ENCODE measurements around the gene CTBP1.
"Not testable (repeated sequence)": the region's sequence is repeated elsewhere in the genome, so short reads cannot be mapped to it uniquely, and the experiment has no call there.

The CTBP1 gene

GRCh38 chr4:1241466-1241935 lies 7.4 kb downstream of the CTBP1 start:
- no peaks in the 10 kb centered on the region for H3K27me3 Mint-ChIP-seq (ENCODE audit: low read depth)
- peaks cover 11% of the 10 kb centered on the region for H3K36me3 Mint-ChIP-seq (ENCODE audit: low read depth)
- no peaks in the 10 kb centered on the region for H3K9me3 Mint-ChIP-seq
- no peak overlapping the region for H3K4me3 Mint-ChIP-seq
- peaks cover 17% of the 10 kb centered on the region for H3K4me1 Mint-ChIP-seq (ENCODE audit: low read depth)
- no peak overlapping the region for H3K27ac Mint-ChIP-seq

- Mint-ChIP-seq H3K27me3 (ENCODE audit: low read depth) (no peaks in the 10 kb centered on the region), H3K36me3 (ENCODE audit: low read depth) (peaks cover 11% of the 10 kb centered on the region), H3K27ac (no peak overlapping the region), H3K4me3 (no peak overlapping the region), H3K4me1 (ENCODE audit: low read depth) (peaks cover 12% of the 10 kb centered on the region), H3K9me3 (no peaks in the 10 kb centered on the region)
These were observed 8.0 kb downstream of the CTBP1 start for GRCh38 chr4:1240721-1241465.

- H3K36me3 Mint-ChIP-seq (ENCODE audit: low read depth) = peaks cover 16% of the 10 kb centered on the region
- H3K27me3 Mint-ChIP-seq (ENCODE audit: low read depth) = no peaks in the 10 kb centered on the region
- peaks cover 8% of the 10 kb centered on the region for H3K4me1 Mint-ChIP-seq (ENCODE audit: low read depth)
- H3K27ac Mint-ChIP-seq = no peak overlapping the region
- no peaks in the 10 kb centered on the region for H3K9me3 Mint-ChIP-seq
- H3K4me3 Mint-ChIP-seq = no peak overlapping the region
These were observed 9.0 kb downstream of the CTBP1 start for GRCh38 chr4:1239950-1240307.

GRCh38 chr4:1239141-1239949 lies 9.6 kb downstream of the CTBP1 start:
- Mint-ChIP-seq H3K36me3 (ENCODE audit: low read depth) (peaks cover 16% of the 10 kb centered on the region), H3K4me1 (ENCODE audit: low read depth) (peaks cover 7% of the 10 kb centered on the region), H3K27ac (no peak overlapping the region), H3K9me3 (no peaks in the 10 kb centered on the region), H3K27me3 (ENCODE audit: low read depth) (no peaks in the 10 kb centered on the region), H3K4me3 (no peak overlapping the region)

- Mint-ChIP-seq H3K27me3 (ENCODE audit: low read depth) (no peaks in the 10 kb centered on the region), H3K4me3 (no peak overlapping the region), H3K9me3 (no peaks in the 10 kb centered on the region), H3K4me1 (ENCODE audit: low read depth) (peaks cover 7% of the 10 kb centered on the region), H3K36me3 (ENCODE audit: low read depth) (peaks cover 17% of the 10 kb centered on the region), H3K27ac (no peak overlapping the region)
These were observed 10.3 kb downstream of the CTBP1 start for GRCh38 chr4:1238676-1239000.

- H3K4me1 Mint-ChIP-seq (ENCODE audit: low read depth) = peaks cover 7% of the 10 kb centered on the region
- H3K27ac Mint-ChIP-seq = no peak overlapping the region
- H3K36me3 Mint-ChIP-seq (ENCODE audit: low read depth) = peaks cover 18% of the 10 kb centered on the region
- H3K27me3 Mint-ChIP-seq (ENCODE audit: low read depth) = no peaks in the 10 kb centered on the region
- no peaks in the 10 kb centered on the region for H3K9me3 Mint-ChIP-seq
- H3K4me3 Mint-ChIP-seq = no peak overlapping the region
These were observed 10.8 kb downstream of the CTBP1 start for GRCh38 chr4:1237981-1238675.

GRCh38 chr4:1237261-1237660 lies 11.7 kb downstream of the CTBP1 start:
- not testable (repeated sequence) for H3K4me3 Mint-ChIP-seq; H3K4me1 Mint-ChIP-seq (ENCODE audit: low read depth); H3K27me3 Mint-ChIP-seq (ENCODE audit: low read depth); H3K27ac Mint-ChIP-seq; H3K9me3 Mint-ChIP-seq
- H3K36me3 Mint-ChIP-seq (ENCODE audit: low read depth) = peaks cover 21% of the 10 kb centered on the region

- H3K36me3 Mint-ChIP-seq (ENCODE audit: low read depth) = peaks cover 22% of the 10 kb centered on the region
- H3K4me1 Mint-ChIP-seq (ENCODE audit: low read depth); H3K9me3 Mint-ChIP-seq; H3K27me3 Mint-ChIP-seq (ENCODE audit: low read depth); H3K27ac Mint-ChIP-seq; H3K4me3 Mint-ChIP-seq: not testable (repeated sequence)
These were observed 12.1 kb downstream of the CTBP1 start for GRCh38 chr4:1236836-1237235.

- H3K4me3 Mint-ChIP-seq = no peak overlapping the region
- no peak overlapping the region for H3K27ac Mint-ChIP-seq
- H3K36me3 Mint-ChIP-seq (ENCODE audit: low read depth) = peaks cover 24% of the 10 kb centered on the region
- no peaks in the 10 kb centered on the region for H3K9me3 Mint-ChIP-seq
- H3K27me3 Mint-ChIP-seq (ENCODE audit: low read depth) = no peaks in the 10 kb centered on the region
- peaks cover 2% of the 10 kb centered on the region for H3K4me1 Mint-ChIP-seq (ENCODE audit: low read depth)
These were observed 12.8 kb downstream of the CTBP1 start for GRCh38 chr4:1236103-1236641.

- Mint-ChIP-seq H3K27ac (no peak overlapping the region), H3K9me3 (no peaks in the 10 kb centered on the region), H3K27me3 (ENCODE audit: low read depth) (no peaks in the 10 kb centered on the region), H3K36me3 (ENCODE audit: low read depth) (peaks cover 24% of the 10 kb centered on the region), H3K4me3 (no peak overlapping the region), H3K4me1 (ENCODE audit: low read depth) (peaks cover 2% of the 10 kb centered on the region)
These were observed 13.4 kb downstream of the CTBP1 start for GRCh38 chr4:1235381-1236102.

GRCh38 chr4:1234811-1235292 lies 14.1 kb downstream of the CTBP1 start:
- H3K36me3 Mint-ChIP-seq (ENCODE audit: low read depth) = peaks cover 24% of the 10 kb centered on the region
- no peak overlapping the region for H3K4me3 Mint-ChIP-seq
- H3K27ac Mint-ChIP-seq = no peak overlapping the region
- no peaks in the 10 kb centered on the region for H3K9me3 Mint-ChIP-seq
- peaks cover 2% of the 10 kb centered on the region for H3K4me1 Mint-ChIP-seq (ENCODE audit: low read depth)
- H3K27me3 Mint-ChIP-seq (ENCODE audit: low read depth) = no peaks in the 10 kb centered on the region

- no peak overlapping the region for H3K27ac Mint-ChIP-seq
- no peaks in the 10 kb centered on the region for H3K27me3 Mint-ChIP-seq (ENCODE audit: low read depth)
- no peaks in the 10 kb centered on the region for H3K9me3 Mint-ChIP-seq
- H3K4me1 Mint-ChIP-seq (ENCODE audit: low read depth) = peaks cover 2% of the 10 kb centered on the region
- H3K4me3 Mint-ChIP-seq = no peak overlapping the region
- peaks cover 24% of the 10 kb centered on the region for H3K36me3 Mint-ChIP-seq (ENCODE audit: low read depth)
These were observed 14.6 kb downstream of the CTBP1 start for GRCh38 chr4:1234309-1234695.

- Mint-ChIP-seq H3K9me3 (no peaks in the 10 kb centered on the region), H3K4me1 (ENCODE audit: low read depth) (no peaks in the 10 kb centered on the region), H3K36me3 (ENCODE audit: low read depth) (peaks cover 22% of the 10 kb centered on the region), H3K27me3 (ENCODE audit: low read depth) (no peaks in the 10 kb centered on the region), H3K4me3 (no peak overlapping the region), H3K27ac (no peak overlapping the region)
These were observed 15.2 kb downstream of the CTBP1 start for GRCh38 chr4:1233641-1234308.
